ENCODE results near the gene SLC16A9. TPM values are rescaled to one million over a fixed set of nuclear protein-coding genes. Genes with fewer than 3 reads are reported as not detected.

SLC16A9 gene
- total RNA-seq, 1 donor from 2014 or later: 2.9 TPM

DNA sequence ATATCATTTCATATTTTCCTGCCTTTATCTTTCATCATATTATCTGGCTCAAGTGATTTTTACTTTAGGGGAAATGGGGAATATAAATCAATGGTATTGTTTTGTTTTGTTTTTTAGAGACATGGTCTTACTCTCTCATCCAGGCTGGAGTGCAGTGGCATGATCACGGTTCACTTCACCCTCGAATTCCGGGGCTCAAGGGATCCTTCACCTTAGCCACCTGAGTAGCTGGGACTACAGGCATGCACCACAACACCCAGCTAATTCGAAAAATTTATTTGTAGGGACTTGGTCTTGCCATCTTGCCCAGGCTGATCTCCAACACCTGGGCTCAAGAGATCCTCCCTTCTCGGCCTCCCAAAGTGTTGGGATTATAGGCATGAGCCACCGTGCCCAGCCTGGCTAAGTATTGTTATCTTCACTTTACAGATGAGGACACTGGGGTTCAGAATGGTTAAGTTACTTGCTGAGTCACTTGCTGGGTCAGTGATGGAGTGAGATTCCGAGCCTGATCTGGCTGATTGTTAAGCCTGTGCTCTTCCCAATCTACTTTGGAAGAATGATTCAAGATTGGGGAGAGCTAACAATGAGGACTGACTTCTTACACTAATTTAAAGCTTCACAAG, 3.7 kb upstream of the SLC16A9 start:
- TF ChIP-seq, protein P1, sequence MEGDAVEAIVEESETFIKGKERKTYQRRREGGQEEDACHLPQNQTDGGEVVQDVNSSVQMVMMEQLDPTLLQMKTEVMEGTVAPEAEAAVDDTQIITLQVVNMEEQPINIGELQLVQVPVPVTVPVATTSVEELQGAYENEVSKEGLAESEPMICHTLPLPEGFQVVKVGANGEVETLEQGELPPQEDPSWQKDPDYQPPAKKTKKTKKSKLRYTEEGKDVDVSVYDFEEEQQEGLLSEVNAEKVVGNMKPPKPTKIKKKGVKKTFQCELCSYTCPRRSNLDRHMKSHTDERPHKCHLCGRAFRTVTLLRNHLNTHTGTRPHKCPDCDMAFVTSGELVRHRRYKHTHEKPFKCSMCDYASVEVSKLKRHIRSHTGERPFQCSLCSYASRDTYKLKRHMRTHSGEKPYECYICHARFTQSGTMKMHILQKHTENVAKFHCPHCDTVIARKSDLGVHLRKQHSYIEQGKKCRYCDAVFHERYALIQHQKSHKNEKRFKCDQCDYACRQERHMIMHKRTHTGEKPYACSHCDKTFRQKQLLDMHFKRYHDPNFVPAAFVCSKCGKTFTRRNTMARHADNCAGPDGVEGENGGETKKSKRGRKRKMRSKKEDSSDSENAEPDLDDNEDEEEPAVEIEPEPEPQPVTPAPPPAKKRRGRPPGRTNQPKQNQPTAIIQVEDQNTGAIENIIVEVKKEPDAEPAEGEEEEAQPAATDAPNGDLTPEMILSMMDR (conservative IDR thresholded peaks at IDR 0.05; ENCODE audit: low read depth, low read length): no peak
- DNase-seq (ENCODE audit: low read depth): no peak
- no peak overlapping the region for H3K4me3 ChIP-seq (ENCODE audit: low read depth, low read length)

DNA sequence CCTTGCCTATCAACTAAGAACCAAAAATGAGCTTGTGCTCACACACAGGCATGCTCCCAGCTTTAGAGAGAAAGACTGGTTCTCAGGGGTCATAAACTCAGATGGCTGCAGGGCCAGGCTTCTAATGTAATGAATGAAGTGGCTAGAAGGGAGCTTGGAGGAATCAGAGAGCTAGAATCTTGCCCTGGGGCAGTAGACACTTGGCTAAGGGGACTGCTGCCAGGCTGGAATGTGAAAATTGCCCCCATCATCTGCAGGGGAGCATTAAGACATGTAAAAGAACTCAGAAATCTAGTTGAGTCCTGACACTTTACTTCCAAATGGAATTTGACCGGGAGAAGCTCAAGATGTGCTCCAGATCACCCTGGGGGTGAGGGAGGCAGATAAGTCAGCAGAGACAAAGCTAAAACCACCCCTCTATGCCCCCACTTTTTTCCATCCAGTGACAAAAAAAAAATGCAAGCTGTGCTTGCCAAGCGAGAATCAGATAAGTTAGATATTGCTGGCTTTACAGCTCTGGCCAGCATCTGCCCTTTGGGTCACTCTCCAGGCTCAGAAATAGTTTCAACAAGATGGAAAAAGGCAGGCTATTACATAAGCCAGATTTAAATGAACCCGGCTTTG, 2.3 kb upstream of the SLC16A9 start:
- H3K4me3 ChIP-seq (ENCODE audit: low read depth, low read length): no peak overlapping the region
- no peak for DNase-seq (ENCODE audit: low read depth)
- TF ChIP-seq, protein P1 (conservative IDR thresholded peaks at IDR 0.05; ENCODE audit: low read depth, low read length): no peak

DNA sequence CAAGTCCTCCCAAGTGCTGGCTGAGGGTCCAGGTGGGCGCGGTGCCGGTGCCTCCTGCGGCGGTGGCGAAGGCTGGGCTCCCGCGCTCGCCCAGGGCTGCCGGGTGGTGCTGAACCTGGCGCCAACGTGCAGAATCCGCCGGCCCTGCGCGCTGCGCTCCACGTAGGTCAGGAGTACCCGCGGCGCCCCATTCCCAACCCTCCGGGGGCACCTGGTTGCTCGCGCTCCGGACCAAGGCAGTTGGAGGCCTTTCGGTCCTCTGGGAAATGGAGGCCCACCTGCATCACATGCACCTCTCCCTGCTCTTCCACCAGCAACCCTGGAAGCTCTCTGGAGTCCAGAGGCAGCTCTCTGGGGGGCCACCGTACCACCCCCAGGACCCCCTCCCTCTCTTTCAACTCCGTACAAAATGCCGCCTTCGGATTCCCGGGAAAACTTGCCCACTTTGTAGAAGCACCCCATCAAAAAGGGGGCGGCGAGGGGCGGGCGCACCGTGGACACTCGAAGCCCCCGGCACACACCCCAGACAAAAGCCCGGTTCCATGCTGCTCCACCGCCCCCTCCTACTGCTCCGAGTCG, 745 bp downstream of the SLC16A9 start:
- peak overlapping the region; percentile 66 for H3K4me3 ChIP-seq (ENCODE audit: low read depth, low read length)
- TF ChIP-seq, protein P1 (conservative IDR thresholded peaks at IDR 0.05; ENCODE audit: low read depth, low read length): no peak
- DNase-seq (ENCODE audit: low read depth): no peak

DNA sequence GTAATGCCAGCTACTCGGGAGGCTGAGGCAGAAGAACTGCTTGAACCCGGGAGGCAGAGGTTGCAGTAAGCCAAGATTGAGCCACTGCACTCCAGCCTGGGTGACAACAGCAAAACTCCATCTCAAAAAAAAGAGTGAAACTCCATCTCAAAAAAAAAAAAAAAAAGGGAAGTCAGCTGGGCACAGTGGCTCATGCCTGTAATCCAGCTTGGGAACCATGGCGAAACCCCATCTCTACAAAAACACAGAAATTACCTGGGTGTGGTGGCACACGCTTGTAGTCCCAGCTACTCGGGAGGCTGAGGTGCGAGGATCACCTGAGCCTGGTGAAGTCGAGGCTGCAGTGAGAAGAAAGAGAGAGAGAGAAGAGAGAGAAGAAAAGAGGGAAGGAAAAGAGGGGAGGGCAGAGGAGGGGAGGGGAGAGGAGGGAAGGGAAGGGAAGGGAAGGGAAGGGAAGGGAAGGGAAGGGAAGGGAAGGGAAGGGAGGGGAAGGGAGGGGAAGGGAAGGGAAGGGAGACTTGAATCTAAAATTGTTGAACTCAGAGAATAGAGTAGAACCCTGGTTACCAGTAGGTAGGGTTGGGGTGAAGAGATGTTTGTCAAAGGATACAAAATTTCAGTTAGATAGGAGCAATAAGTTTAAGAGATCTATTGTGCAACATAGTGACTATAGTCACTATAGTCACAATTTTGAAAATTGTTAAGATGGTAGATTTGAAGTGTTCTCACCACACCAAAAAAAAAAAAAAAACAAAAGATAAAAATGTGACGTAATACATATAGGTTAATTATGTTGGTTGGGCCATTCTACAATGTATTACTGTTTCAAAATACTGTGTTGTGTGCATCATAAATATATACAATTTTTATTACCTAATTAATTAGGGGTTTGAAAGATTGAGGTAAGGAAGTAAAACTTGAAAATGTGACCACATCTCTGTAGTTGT, 2.5 kb downstream of the SLC16A9 start:
- no peak overlapping the region for H3K4me3 ChIP-seq (ENCODE audit: low read depth, low read length)
- DNase-seq (ENCODE audit: low read depth): no peak
- TF ChIP-seq, protein P1 (conservative IDR thresholded peaks at IDR 0.05; ENCODE audit: low read depth, low read length): no peak

DNA sequence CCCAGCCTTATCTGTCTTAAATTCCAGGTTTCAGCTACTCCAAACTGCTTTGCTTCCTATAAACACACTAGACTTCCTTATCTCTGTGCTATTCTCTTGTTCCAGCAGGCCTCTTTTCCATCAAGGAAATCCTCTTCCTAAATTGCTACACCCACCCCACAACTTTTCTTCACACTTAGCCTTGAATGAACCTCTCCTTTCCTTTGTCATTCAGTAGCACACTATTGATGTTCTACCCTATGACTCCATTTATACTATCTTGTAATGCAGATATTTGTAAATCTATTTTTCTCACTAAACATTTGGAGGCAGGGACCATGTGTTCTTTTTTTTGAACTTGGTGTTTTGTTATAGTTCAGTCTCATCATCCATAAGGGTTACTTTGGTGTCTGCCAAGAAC, 3.7 kb downstream of the SLC16A9 start:
- TF ChIP-seq, protein P1 (conservative IDR thresholded peaks at IDR 0.05; ENCODE audit: low read depth, low read length): no peak
- no peak for DNase-seq (ENCODE audit: low read depth)
- no peak overlapping the region for H3K4me3 ChIP-seq (ENCODE audit: low read depth, low read length)

DNA sequence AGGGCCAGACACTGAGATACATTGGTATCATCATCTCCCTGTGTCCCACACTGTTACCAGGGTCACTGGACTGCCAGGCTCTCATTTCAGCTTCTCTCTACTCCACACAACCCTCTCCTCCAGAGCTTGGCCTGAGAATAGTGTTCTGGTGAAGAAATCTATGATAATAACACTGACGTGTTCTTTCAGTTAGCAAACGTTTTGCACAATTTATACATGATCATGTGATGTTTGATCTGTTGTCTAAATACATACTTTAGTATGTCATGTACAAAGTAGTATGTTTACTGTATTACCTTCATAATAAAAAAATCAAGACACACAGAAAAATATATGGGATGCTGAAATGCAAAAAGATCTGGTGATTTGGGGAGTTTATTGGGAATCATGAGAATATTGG, 5.0 kb downstream of the SLC16A9 start:
- no peak overlapping the region for H3K4me3 ChIP-seq (ENCODE audit: low read depth, low read length)
- TF ChIP-seq, protein P1 (conservative IDR thresholded peaks at IDR 0.05; ENCODE audit: low read depth, low read length): no peak
- no peak for DNase-seq (ENCODE audit: low read depth)
